ENCODE results near the gene SLC51B. TPM values are rescaled to one million over a fixed set of nuclear protein-coding genes. Genes with fewer than 3 reads are reported as not detected.

Gene SLC51B
- total RNA-seq, 2 donors from 2014 or later: not detected

DNA sequence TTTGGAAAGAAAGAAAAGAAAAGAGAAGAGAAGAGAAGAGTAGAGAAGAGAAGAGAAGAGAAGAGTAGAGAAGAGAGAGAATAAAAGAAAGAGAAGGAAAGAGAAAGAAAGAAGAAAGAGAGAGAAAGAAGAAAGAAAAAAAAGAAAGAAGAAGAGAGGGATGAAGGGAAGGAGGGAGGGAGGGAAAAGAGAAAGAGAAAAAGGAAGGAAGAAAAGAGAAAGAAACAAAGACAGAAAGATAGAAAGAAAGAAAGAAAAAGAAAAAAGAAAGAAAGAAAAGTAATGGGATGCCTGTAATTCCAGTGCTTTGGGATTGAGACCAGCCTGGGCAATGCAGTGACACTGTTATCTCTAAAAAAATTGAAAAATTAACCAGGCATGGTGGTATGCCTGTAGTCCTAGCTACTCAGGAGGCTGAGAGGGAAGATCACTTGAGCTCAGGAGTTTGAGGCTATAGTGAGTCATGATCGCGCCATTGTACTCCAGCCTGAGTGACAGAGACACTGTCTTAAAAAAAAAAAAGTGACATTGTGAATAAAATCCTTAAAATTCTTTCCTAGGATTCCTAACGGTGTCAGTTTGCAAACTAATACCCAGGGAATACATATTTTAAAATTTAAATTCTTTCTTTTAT is 20.9 kb downstream of the SLC51B start:
- H3K4me3 ChIP-seq (ENCODE audit: low read length): peak overlapping the region; percentile 89
- H3K4me1 ChIP-seq (ENCODE audit: control insufficient read depth, insufficient read depth, low read length): peaks cover 8% of the 10 kb centered on the region
- H3K36me3 ChIP-seq (ENCODE audit: control insufficient read depth, insufficient read depth, low read length): peaks cover 43% of the 10 kb centered on the region
- Mint-ChIP-seq H3K36me3 (ENCODE audit: low read depth) (peaks cover 31% of the 10 kb centered on the region), H3K9me3 (no peaks in the 10 kb centered on the region), H3K27me3 (ENCODE audit: insufficient read depth) (no peaks in the 10 kb centered on the region), H3K27ac (no peak overlapping the region), H3K4me3 (peak overlapping the region; percentile 90), H3K4me1 (peaks cover 21% of the 10 kb centered on the region)
- TF ChIP-seq, protein P1, sequence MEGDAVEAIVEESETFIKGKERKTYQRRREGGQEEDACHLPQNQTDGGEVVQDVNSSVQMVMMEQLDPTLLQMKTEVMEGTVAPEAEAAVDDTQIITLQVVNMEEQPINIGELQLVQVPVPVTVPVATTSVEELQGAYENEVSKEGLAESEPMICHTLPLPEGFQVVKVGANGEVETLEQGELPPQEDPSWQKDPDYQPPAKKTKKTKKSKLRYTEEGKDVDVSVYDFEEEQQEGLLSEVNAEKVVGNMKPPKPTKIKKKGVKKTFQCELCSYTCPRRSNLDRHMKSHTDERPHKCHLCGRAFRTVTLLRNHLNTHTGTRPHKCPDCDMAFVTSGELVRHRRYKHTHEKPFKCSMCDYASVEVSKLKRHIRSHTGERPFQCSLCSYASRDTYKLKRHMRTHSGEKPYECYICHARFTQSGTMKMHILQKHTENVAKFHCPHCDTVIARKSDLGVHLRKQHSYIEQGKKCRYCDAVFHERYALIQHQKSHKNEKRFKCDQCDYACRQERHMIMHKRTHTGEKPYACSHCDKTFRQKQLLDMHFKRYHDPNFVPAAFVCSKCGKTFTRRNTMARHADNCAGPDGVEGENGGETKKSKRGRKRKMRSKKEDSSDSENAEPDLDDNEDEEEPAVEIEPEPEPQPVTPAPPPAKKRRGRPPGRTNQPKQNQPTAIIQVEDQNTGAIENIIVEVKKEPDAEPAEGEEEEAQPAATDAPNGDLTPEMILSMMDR (conservative IDR thresholded peaks at IDR 0.05): no peak
- DNase-seq: no peak
- H3K27ac ChIP-seq (ENCODE audit: low read depth, low read length): no peak overlapping the region
- H3K27me3 ChIP-seq (ENCODE audit: control insufficient read depth, insufficient read depth, low read length, poor library complexity, severe bottlenecking): no peaks in the 10 kb centered on the region
- H3K9ac ChIP-seq (ENCODE audit: extremely low read depth, low read length, poor library complexity, severe bottlenecking): peak overlapping the region; percentile 88
- no peaks in the 10 kb centered on the region for H3K9me3 ChIP-seq (ENCODE audit: control insufficient read depth, low read length)
- WGBS, 2 experiments (ENCODE audit: insufficient coverage in 1 of 2, insufficient read length in 1 of 2): 33 to 34% methylated on average over 3 of the region's 3 CpGs

DNA sequence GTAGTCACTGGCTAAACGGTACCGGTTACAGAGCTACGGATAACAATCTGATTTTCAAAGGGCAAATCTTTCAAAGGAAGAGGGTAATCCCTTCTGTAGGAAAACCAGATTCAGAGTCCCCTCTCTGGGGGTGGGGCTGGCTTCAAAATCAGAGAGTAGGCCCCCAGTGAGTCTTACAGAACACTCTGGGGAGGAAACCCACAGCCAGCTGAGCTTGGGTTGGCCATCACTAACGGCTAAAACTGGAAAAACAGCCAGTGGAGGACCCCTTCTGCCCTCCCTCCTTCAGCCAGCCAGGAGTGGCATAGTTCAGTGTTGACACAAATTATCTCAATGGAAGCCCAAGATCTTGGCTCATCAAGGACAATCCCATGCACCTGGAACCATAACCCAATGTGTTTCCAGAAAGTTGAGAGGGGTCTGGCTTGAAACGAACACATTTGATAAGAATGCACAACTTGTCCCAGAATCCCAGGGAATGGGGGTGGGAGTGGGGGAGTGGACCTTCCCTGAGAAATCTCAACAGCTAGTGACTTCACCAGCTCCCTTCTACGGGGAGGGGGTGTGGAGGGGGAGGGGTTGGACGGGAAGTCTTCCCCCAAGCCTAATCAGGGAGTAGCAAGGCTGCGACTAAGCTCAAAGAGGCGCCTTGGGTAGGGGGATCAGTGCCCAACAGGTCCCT is 21.6 kb downstream of the SLC51B start:
- H3K27ac Mint-ChIP-seq: peak overlapping the region; percentile 97
- peak; percentile 79 for DNase-seq

DNA sequence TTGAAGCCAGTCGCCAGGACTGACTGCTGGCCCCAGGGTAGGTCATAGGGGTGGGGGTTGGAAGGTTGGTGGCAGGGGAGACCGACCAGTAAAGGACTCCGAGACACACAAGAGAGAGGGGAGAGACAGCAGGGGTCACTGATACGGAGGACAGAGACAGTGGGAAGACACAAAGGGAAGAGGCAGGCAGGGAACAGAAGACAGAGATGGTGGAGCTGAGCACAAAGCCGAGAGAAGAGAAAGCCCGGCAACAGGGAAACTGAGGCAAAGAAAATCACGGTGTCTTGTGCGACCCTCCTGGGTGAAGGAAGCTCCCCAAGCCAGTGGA is 22.1 kb downstream of the SLC51B start:
- Mint-ChIP-seq H3K9me3 (no peaks in the 10 kb centered on the region), H3K4me1 (peaks cover 27% of the 10 kb centered on the region), H3K4me3 (peak overlapping the region; percentile 90), H3K36me3 (ENCODE audit: low read depth) (peaks cover 21% of the 10 kb centered on the region), H3K27ac (peak overlapping the region; percentile 97), H3K27me3 (ENCODE audit: insufficient read depth) (no peaks in the 10 kb centered on the region)
- Histone ChIP-seq H3K27ac (ENCODE audit: low read depth, low read length) (peak overlapping the region; percentile 13), H3K36me3 (ENCODE audit: control insufficient read depth, insufficient read depth, low read length) (peaks cover 35% of the 10 kb centered on the region), H3K9me3 (ENCODE audit: control insufficient read depth, low read length) (no peaks in the 10 kb centered on the region), H3K4me3 (ENCODE audit: low read length) (peak overlapping the region; percentile 89), H3K27me3 (ENCODE audit: control insufficient read depth, insufficient read depth, low read length, poor library complexity, severe bottlenecking) (no peaks in the 10 kb centered on the region), H3K4me1 (ENCODE audit: control insufficient read depth, insufficient read depth, low read length) (peaks cover 8% of the 10 kb centered on the region), H3K9ac (ENCODE audit: extremely low read depth, low read length, poor library complexity, severe bottlenecking) (peak overlapping the region; percentile 88)
- TF ChIP-seq, protein P1 (conservative IDR thresholded peaks at IDR 0.05): no peak
- WGBS, 2 experiments (ENCODE audit: insufficient coverage in 1 of 2, insufficient read length in 1 of 2): 1 to 3% methylated on average over 5 to 8 of the region's 8 CpGs
- no peak for DNase-seq

More for the DNA sequence above, 21.6 kb downstream of the SLC51B start:
- peaks cover 38% of the 10 kb centered on the region for H3K36me3 ChIP-seq (ENCODE audit: control insufficient read depth, insufficient read depth, low read length)
- H3K9me3 Mint-ChIP-seq: no peaks in the 10 kb centered on the region
- H3K36me3 Mint-ChIP-seq (ENCODE audit: low read depth): peaks cover 25% of the 10 kb centered on the region
- H3K9me3 ChIP-seq (ENCODE audit: control insufficient read depth, low read length): no peaks in the 10 kb centered on the region
- H3K4me3 ChIP-seq (ENCODE audit: low read length): peak overlapping the region; percentile 89
- H3K27ac ChIP-seq (ENCODE audit: low read depth, low read length): peak overlapping the region; percentile 13
- H3K4me1 ChIP-seq (ENCODE audit: control insufficient read depth, insufficient read depth, low read length): peaks cover 8% of the 10 kb centered on the region
- no peaks in the 10 kb centered on the region for H3K27me3 ChIP-seq (ENCODE audit: control insufficient read depth, insufficient read depth, low read length, poor library complexity, severe bottlenecking)
- peak overlapping the region; percentile 90 for H3K4me3 Mint-ChIP-seq
- H3K27me3 Mint-ChIP-seq (ENCODE audit: insufficient read depth): no peaks in the 10 kb centered on the region
- peaks cover 25% of the 10 kb centered on the region for H3K4me1 Mint-ChIP-seq
- TF ChIP-seq, protein P1 (conservative IDR thresholded peaks at IDR 0.05): no peak
- 16 to 49% methylated on average over 4 to 8 of the region's 9 CpGs for WGBS, 2 experiments (ENCODE audit: insufficient coverage in 1 of 2, insufficient read length in 1 of 2)
- H3K9ac ChIP-seq (ENCODE audit: extremely low read depth, low read length, poor library complexity, severe bottlenecking): peak overlapping the region; percentile 88
